Rectal smooth muscle tissue (tissue), 1 donor: ENCODE results near the gene DYNLRB2.

Experiments used
- H3K27ac ChIP-seq: one replicate; pipeline ENCODE4 v1.7.0; 2013; ENCODE audit warnings: low read depth, low read length, inconsistent platforms
- H3K27me3 ChIP-seq: one replicate; pipeline ENCODE4 v1.7.0; 2013; ENCODE audit warnings: low read length; ENCODE audit not compliant: control insufficient read depth, insufficient read depth
- H3K36me3 ChIP-seq: one replicate; pipeline ENCODE4 v1.7.0; 2013; ENCODE audit warnings: low read length; ENCODE audit not compliant: control insufficient read depth, insufficient read depth
- H3K4me1 ChIP-seq: one replicate; pipeline ENCODE4 v1.7.0; 2013; ENCODE audit warnings: low read length; ENCODE audit not compliant: control insufficient read depth, insufficient read depth
- H3K4me3 ChIP-seq: one replicate; pipeline ENCODE4 v1.7.0; 2013; ENCODE audit warnings: low read length
- H3K9ac ChIP-seq: one replicate; pipeline ENCODE4 v1.7.0; 2013; ENCODE audit warnings: low read length

The DYNLRB2 gene

DNA sequence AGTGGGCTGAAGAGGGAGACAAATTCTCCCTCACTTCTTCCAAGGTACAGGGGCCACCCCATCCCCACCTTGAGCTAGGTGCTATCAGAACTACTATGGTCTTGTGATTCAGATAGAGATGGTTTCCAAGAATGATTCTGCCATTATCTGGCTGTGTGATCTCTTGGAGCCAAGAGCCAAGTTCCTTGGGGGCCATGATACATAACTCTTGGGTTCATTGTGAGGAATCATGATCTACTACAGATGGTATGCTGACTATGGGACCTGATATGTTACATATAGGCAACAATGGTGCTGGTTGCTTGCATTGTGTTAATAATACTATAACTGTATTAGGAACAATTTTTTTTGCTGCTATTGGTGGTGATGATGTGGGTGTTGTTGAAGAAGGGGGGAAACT is 45.7 kb downstream of the DYNLRB2 start:
- no peaks in the 10 kb centered on the region for H3K4me1 ChIP-seq
- no peaks in the 10 kb centered on the region for H3K27me3 ChIP-seq
- H3K36me3 ChIP-seq = no peaks in the 10 kb centered on the region
- H3K4me3 ChIP-seq = no peak overlapping the region
- H3K9ac ChIP-seq = no peak overlapping the region
- no peak overlapping the region for H3K27ac ChIP-seq

DNA sequence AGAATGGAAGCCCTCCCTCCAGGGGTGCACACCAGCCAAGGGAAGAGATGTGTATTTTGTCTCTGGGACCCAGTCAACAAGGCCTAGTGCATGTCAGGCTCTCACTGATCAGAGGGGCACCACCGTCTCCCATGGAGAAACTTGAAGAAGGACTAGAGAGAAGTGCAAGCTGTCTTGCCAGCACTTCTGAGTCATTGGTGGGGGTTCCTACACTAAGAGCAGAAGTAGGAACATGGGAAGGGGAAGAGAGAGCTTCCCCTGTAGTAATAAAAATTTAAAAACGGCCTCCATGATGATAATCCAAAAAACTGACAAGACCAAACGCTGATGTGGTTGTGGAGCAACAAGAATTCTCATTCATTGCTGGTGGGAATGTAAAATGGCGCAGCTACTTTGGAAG is 46.3 kb downstream of the DYNLRB2 start:
- H3K9ac ChIP-seq = no peak overlapping the region
- H3K36me3 ChIP-seq = no peaks in the 10 kb centered on the region
- H3K27ac ChIP-seq = no peak overlapping the region
- no peaks in the 10 kb centered on the region for H3K27me3 ChIP-seq
- no peaks in the 10 kb centered on the region for H3K4me1 ChIP-seq
- H3K4me3 ChIP-seq = no peak overlapping the region

DNA sequence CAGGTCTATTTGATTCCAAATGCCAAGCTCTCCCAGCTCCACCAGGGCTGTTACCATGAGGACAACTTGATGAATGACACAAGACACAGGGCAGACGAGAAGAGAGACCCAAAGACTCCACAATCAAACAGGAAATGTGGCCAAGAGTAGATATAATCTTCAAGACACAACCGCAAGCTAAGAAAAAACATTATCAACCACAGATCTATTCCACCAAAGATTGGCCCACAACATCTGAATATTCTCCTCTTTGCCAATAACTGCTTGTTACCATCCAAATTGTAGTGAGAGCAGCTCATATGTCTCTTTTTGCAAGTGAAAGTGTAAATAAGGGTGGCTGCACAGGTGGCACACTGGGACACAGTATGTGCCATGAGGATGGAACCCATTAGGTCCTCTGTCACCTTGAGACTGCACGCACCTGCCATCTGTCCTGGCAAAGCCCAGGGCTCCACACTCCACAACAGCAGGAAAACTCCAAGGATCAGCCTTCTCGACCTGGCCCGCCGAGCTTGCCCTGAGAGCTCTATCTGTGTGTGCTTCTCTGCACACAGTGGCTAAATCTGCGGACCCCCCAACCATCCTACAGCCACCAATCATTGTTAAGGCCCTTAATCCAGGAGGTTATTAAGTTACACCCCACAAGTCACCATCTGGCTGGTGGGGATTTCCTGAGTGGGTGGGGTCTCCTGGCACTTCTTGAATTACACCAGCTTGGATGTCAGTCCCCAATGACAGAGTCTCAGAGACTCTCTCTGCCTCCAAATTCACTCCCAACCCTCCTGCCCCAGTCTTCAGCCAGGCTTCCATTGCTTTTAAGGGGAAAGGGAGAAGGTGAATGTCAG is 50.5 kb downstream of the DYNLRB2 start:
- Histone ChIP-seq H3K9ac (no peak overlapping the region), H3K27ac (no peak overlapping the region), H3K4me3 (no peak overlapping the region), H3K36me3 (no peaks in the 10 kb centered on the region), H3K4me1 (no peaks in the 10 kb centered on the region), H3K27me3 (no peaks in the 10 kb centered on the region)

DNA sequence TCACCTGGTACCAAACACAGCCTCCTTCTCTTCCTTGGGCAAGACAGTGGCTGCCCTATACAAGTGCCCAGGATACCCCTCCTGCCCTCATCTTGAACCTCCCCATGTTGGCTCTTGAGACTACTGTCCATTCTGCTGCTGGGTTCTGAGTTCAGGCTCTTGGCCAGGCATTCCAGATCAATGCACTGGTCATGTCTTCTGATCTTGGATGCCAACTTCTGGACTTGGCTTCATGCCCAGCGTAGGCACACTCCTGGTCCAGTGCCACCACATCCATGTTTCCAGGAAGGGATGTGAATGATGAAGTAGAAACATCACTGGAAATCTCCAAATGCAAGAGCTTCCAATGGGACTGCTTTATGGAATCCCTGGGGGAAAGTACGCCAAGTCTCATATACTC is 51.5 kb downstream of the DYNLRB2 start:
- no peaks in the 10 kb centered on the region for H3K36me3 ChIP-seq
- no peak overlapping the region for H3K4me3 ChIP-seq
- no peaks in the 10 kb centered on the region for H3K4me1 ChIP-seq
- H3K9ac ChIP-seq = no peak overlapping the region
- no peak overlapping the region for H3K27ac ChIP-seq
- H3K27me3 ChIP-seq = no peaks in the 10 kb centered on the region

DNA sequence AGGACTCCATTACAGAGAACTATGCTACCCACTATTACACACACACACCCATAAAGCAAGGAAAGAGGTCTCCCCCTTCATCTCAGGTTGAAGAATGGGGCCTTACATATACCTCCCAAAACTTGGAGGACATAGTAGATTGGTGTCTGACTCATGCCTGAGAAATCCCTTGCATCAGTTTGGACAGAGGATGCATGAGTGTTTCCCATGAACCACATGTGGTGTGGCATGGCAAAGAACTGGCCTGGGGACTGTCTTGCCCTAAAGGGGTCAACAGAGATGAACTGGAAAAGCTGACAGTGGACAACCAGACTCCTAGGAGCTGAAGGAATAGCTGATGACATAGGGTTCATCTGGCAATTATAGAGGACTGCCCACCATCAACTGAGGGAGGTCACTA is 54.0 kb downstream of the DYNLRB2 start:
- no peak overlapping the region for H3K27ac ChIP-seq
- no peaks in the 10 kb centered on the region for H3K36me3 ChIP-seq
- H3K4me1 ChIP-seq = no peaks in the 10 kb centered on the region

DNA sequence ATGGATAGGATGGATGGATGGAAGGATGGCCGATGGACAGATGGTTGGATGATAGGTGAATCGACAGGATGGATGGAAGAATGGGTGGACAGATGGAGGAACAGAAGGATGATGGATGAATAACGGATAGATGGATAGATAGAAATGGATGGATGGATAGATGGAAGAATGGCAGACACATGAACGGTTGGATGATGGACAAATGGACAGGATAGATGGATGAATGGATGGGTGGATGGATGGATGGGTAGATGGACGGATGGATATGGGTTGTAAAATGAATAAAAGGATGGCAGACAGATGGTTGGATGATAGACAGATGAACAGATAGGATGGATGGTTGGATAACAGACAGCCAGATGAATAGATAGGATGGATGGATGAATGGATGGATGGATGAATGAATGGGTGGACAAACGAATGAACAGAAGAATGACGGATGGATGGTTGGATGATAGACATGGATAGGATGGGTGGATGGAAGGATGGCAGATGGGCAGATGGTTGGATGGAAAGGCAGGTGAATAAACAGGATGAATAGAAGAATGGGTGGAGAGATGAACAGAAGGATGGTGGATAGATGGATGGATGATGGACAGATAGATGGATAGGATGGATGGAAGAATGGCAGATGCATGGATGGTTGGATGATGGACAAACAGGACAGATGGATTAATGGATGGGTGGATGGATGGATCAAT is 55.9 kb downstream of the DYNLRB2 start:
- Histone ChIP-seq H3K9ac (no peak overlapping the region), H3K36me3 (no peaks in the 10 kb centered on the region), H3K27ac (no peak overlapping the region), H3K4me3 (no peak overlapping the region), H3K4me1 (no peaks in the 10 kb centered on the region), H3K27me3 (no peaks in the 10 kb centered on the region)

More for the DNA sequence above, 54.0 kb downstream of the DYNLRB2 start:
- H3K9ac ChIP-seq = no peak overlapping the region
- no peak overlapping the region for H3K4me3 ChIP-seq
- H3K27me3 ChIP-seq = no peaks in the 10 kb centered on the region

DNA sequence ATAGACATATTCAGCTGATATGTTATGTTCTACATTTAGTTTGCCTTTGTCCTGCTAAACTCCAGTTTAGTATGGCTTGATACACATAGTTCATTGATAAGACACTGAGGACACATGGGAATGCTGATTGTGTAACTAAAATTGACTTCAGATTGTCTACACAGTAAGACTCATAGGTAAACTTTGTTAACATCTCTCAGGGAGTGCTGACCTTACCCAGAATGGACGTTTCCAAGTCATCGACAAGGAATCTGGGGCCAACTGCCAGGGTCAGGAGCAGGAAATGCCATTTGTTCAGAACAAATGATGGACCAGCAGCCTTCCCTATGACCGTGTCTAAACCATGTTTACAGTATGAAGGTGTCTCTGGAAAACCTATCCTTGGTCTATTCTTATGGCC is 58.7 kb downstream of the DYNLRB2 start:
- no peak overlapping the region for H3K4me3 ChIP-seq
- H3K36me3 ChIP-seq = no peaks in the 10 kb centered on the region

More for the DNA sequence above, 58.7 kb downstream of the DYNLRB2 start:
- Histone ChIP-seq H3K27me3 (no peaks in the 10 kb centered on the region), H3K27ac (no peak overlapping the region), H3K9ac (no peak overlapping the region), H3K4me1 (no peaks in the 10 kb centered on the region)
